Panc1 (cell line): ENCODE results near the gene PKNOX2. TPM values are rescaled to one million over a fixed set of nuclear protein-coding genes. Genes with fewer than 3 reads are reported as not detected.

Experiments used
- ATAC-seq: fragments of 200-7000 bp; cut with Tn5 transposase; 2 replicates; pipeline ENCODE4 v1.9.1; 2020; ENCODE audit warnings: mild to moderate bottlenecking, moderate library complexity
- BruUV-seq: library from RNA; stranded (reverse); fragments of 400-500 nt; replicated peaks from 2 replicates; lab custom pipeline; 2021; lab: Mats Ljungman, UMichigan
- CTCF ChIA-PET: fragments of 300-600 bp; sonication (Branson Sonifier 250); formaldehyde crosslinking; loops from one replicate; lab custom pipeline; 2022; ENCODE audit warnings: antibody characterized with exemption; lab: Charles Lee
- POLR2A ChIA-PET: fragments of 300-600 bp; sonication (Branson Sonifier 250); formaldehyde crosslinking; loops from one replicate; lab custom pipeline; 2022; ENCODE audit warnings: antibody characterized with exemption; lab: Charles Lee
- DNase-seq: peaks from one replicate; pipeline ENCODE4 v3.0.0-alpha.2; 2010; ENCODE audit warnings: low read depth, low spot score
- H3K27ac ChIP-seq: 2 replicates; pipeline ENCODE4 v1.5.1; 2011; ENCODE audit warnings: mild to moderate bottlenecking, low read length, inconsistent platforms
- H3K27me3 ChIP-seq: fragments of 200-500 bp; sonication (Bioruptor generic); 2 replicates; pipeline ENCODE4 v1.6.0; 2014; ENCODE audit warnings: low read length, inconsistent platforms; ENCODE audit not compliant: control insufficient read depth, insufficient read depth
- H3K36me3 ChIP-seq: fragments of 200-500 bp; sonication (Bioruptor generic); 2 replicates; pipeline ENCODE4 v1.5.1; 2014; ENCODE audit warnings: inconsistent platforms, mild to moderate bottlenecking, low read length, moderate library complexity; ENCODE audit not compliant: control insufficient read depth, insufficient read depth
- H3K4me1 ChIP-seq: 2 replicates; pipeline ENCODE4 v1.5.1; 2011; ENCODE audit warnings: inconsistent platforms, mild to moderate bottlenecking, low read length, moderate library complexity; ENCODE audit not compliant: control insufficient read depth, insufficient read depth
- H3K4me3 ChIP-seq, 2 experiments: 2 replicates each; pipeline ENCODE4 v1.5.1; 2011 to 2012; ENCODE audit warnings: low read depth in 2 of 2, low read length in 2 of 2, mild to moderate bottlenecking in 2 of 2, inconsistent platforms in 1 of 2, moderate library complexity in 1 of 2
- H3K9me3 ChIP-seq: fragments of 200-500 bp; sonication (Bioruptor generic); 2 replicates; pipeline ENCODE4 v1.5.1; 2014; ENCODE audit warnings: low read depth, mild to moderate bottlenecking, inconsistent platforms, low read length, moderate library complexity; ENCODE audit not compliant: control insufficient read depth, insufficient read depth
- POLR2AphosphoS5 ChIP-seq: IDR thresholded peaks from 2 replicates; pipeline ENCODE4 v1.6.1; 2012; ENCODE audit warnings: mild to moderate bottlenecking, low read depth, low read length, moderate library complexity
- SIN3A ChIP-seq: IDR thresholded peaks from 2 replicates; pipeline ENCODE4 v1.6.1; 2012; ENCODE audit warnings: low read depth, mild to moderate bottlenecking, low read length, moderate library complexity, borderline replicate concordance; ENCODE audit not compliant: insufficient read depth
- TCF7L2 ChIP-seq: IDR thresholded peaks from 2 replicates; pipeline ENCODE4 v1.6.1; 2011; ENCODE audit warnings: mild to moderate bottlenecking, low read depth, low read length, inconsistent platforms
- in situ Hi-C: cut with HindIII; loops from 2 replicates; pipeline ENCODE4 v1.10.0; 2016; ENCODE audit warnings: low sequenced_read_pairs, low pct_unique_long_range_greater_than_20kb
- intact Hi-C: fragments of 100-400 bp; cut with micrococcal nuclease; formaldehyde crosslinking; loops from one replicate; pipeline ENCODE4 v1.10.0; 2022; ENCODE audit not compliant: unreplicated experiment
- total RNA-seq: library from RNA; stranded (reverse); gene quantifications from one replicate; pipeline ENCODE4 v1.2.1, GENCODE V29; 2021; ENCODE audit not compliant: unreplicated experiment
- TF ChIP-seq, protein P1 (sequence below), 2 experiments: IDR thresholded peaks; 2 replicates each; pipeline ENCODE4 v1.6.1; 2011 to 2012; ENCODE audit warnings: low read depth in 2 of 2, control low read depth in 1 of 2, low read length in 1 of 2, mild to moderate bottlenecking in 1 of 2, moderate library complexity in 1 of 2; ENCODE audit not compliant: insufficient read depth in 1 of 2
- TF ChIP-seq, protein P2 (sequence below): fragments of 450-650 bp; IDR thresholded peaks from 2 replicates; pipeline ENCODE4 v1.5.1; 2017; ENCODE audit warnings: mild to moderate bottlenecking

The PKNOX2 gene
- total RNA-seq, 1 experiment from 2014 or later: not detected

DNA sequence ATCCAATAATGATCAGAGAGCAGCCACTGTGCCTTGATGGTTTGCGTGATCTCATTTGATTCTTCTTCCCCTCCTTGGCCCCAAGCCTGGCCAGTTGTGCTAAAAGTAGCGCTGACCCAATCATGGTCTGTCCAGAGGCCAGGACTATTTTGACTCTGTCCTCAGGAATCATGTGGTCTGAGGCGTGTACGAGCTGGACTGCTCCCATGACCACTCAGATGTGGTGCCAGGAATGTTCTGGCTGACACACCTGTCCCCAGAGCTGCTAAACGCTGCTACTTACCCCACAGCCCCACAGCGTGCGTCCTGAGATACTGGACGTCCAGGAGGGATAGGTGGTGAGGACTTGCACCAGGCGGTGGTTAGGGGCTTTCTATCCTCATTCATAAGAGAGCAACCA, 261.1 kb downstream of the PKNOX2 start:
- CTCF ChIA-PET: no interaction called here
- Histone ChIP-seq H3K27ac (no peak overlapping the region), H3K36me3 (no peaks in the 10 kb centered on the region), H3K4me1 (peaks cover 3% of the 10 kb centered on the region), H3K9me3 (no peaks in the 10 kb centered on the region), H3K27me3 (peaks cover 38% of the 10 kb centered on the region), H3K4me3 (no peak overlapping the region)
- no peak for DNase-seq
- intact Hi-C loops (no loop called here), in situ Hi-C loops (no loop called here)
- TF ChIP-seq TCF7L2: no peak
- TF ChIP-seq, protein P1, sequence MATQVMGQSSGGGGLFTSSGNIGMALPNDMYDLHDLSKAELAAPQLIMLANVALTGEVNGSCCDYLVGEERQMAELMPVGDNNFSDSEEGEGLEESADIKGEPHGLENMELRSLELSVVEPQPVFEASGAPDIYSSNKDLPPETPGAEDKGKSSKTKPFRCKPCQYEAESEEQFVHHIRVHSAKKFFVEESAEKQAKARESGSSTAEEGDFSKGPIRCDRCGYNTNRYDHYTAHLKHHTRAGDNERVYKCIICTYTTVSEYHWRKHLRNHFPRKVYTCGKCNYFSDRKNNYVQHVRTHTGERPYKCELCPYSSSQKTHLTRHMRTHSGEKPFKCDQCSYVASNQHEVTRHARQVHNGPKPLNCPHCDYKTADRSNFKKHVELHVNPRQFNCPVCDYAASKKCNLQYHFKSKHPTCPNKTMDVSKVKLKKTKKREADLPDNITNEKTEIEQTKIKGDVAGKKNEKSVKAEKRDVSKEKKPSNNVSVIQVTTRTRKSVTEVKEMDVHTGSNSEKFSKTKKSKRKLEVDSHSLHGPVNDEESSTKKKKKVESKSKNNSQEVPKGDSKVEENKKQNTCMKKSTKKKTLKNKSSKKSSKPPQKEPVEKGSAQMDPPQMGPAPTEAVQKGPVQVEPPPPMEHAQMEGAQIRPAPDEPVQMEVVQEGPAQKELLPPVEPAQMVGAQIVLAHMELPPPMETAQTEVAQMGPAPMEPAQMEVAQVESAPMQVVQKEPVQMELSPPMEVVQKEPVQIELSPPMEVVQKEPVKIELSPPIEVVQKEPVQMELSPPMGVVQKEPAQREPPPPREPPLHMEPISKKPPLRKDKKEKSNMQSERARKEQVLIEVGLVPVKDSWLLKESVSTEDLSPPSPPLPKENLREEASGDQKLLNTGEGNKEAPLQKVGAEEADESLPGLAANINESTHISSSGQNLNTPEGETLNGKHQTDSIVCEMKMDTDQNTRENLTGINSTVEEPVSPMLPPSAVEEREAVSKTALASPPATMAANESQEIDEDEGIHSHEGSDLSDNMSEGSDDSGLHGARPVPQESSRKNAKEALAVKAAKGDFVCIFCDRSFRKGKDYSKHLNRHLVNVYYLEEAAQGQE (IDR thresholded peaks at IDR 0.05; ENCODE audit: insufficient read depth in 1 of 2, low read depth in 2 of 2, low read length in 1 of 2): no peak
- TF ChIP-seq POLR2AphosphoS5: no peak
- no peak for TF ChIP-seq SIN3A
- TF ChIP-seq, protein P2, sequence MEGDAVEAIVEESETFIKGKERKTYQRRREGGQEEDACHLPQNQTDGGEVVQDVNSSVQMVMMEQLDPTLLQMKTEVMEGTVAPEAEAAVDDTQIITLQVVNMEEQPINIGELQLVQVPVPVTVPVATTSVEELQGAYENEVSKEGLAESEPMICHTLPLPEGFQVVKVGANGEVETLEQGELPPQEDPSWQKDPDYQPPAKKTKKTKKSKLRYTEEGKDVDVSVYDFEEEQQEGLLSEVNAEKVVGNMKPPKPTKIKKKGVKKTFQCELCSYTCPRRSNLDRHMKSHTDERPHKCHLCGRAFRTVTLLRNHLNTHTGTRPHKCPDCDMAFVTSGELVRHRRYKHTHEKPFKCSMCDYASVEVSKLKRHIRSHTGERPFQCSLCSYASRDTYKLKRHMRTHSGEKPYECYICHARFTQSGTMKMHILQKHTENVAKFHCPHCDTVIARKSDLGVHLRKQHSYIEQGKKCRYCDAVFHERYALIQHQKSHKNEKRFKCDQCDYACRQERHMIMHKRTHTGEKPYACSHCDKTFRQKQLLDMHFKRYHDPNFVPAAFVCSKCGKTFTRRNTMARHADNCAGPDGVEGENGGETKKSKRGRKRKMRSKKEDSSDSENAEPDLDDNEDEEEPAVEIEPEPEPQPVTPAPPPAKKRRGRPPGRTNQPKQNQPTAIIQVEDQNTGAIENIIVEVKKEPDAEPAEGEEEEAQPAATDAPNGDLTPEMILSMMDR: no peak
- no peak for ATAC-seq
- POLR2A ChIA-PET: interaction anchor here (0.5 kb wide), 1 partner anchor 246 kb away, joined by 3 read pairs; no protein-coding TSS in a partner anchor
- BruUV-seq: no TSS peak

DNA sequence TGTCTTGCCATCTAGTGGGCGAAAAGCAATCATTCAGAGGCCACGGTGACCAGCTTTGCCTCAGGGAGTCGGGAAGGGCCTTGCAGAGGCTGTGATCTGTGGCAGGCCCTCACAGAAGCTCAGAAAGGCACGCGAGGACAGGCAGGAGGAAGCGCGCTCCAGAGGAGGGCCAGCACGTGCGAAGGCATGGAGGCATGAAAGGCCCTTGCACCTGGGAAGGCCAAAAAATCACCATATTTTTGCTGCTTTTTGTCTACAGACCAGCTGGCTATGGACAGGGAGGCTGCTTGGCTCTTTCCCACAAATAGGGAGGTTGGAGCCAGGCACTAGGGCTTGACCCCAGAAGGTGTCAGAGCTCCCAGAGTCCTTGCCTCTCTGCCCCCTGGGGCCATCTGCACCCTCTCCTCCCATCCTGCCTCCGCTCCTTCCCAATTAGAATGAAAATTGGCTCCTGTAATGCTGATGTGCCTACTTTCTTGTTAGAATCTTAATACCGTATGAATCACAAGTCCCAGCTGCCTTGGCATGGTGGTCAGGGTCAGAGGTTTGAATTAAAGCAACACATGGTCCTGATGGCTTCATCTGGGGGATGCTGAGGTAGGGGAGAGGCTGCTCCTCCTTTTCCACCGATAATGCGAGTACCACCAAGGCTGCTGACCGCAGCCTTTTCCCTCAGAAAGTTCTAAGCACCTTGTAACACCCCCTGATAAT, 262.4 kb downstream of the PKNOX2 start:
- H3K4me1 ChIP-seq: peaks cover 3% of the 10 kb centered on the region
- intact Hi-C loops: no loop called here
- POLR2A ChIA-PET: no interaction called here

More for the DNA sequence above, 262.4 kb downstream of the PKNOX2 start:
- no TSS peak for BruUV-seq
- ATAC-seq (no peak), DNase-seq (no peak)
- no peaks in the 10 kb centered on the region for H3K36me3 ChIP-seq
- H3K27ac ChIP-seq: no peak overlapping the region
- H3K4me3 ChIP-seq: no peak overlapping the region
- CTCF ChIA-PET: interaction anchor here (0.6 kb wide), 1 partner anchor 90 kb away, joined by 8 read pairs; no protein-coding TSS in a partner anchor
- TF ChIP-seq, protein P1 (IDR thresholded peaks at IDR 0.05; ENCODE audit: insufficient read depth in 1 of 2, low read depth in 2 of 2, low read length in 1 of 2): no peak
- TF ChIP-seq POLR2AphosphoS5 (no peak), TCF7L2 (no peak), SIN3A (no peak)
- TF ChIP-seq, protein P2: no peak
- H3K27me3 ChIP-seq: peaks cover 37% of the 10 kb centered on the region
- H3K9me3 ChIP-seq: no peaks in the 10 kb centered on the region
- in situ Hi-C loops: no loop called here
